ENCODE results near the gene SLC25A18. TPM values are rescaled to one million over a fixed set of nuclear protein-coding genes. Genes with fewer than 3 reads are reported as not detected.
"Not testable (repeated sequence)": the region's sequence is repeated elsewhere in the genome, so short reads cannot be mapped to it uniquely, and the experiment has no call there.

The SLC25A18 gene
- total RNA-seq, 3 donors from 2014 or later, result 6.6 to 18.7 (median 14.7) TPM

- peak overlapping the region; percentile 79 to 83 for H3K27ac ChIP-seq
- DNase-seq (ENCODE audit: low spot score in 2 of 2), result peak in 1 of 2 donors; percentile 53
- intact Hi-C loops (cut with DNase I; ENCODE audit: low total_unique reads), result no loop called here
Measured at GRCh38 chr22:17633217-17633997, 70.1 kb downstream of the SLC25A18 start.

DNA sequence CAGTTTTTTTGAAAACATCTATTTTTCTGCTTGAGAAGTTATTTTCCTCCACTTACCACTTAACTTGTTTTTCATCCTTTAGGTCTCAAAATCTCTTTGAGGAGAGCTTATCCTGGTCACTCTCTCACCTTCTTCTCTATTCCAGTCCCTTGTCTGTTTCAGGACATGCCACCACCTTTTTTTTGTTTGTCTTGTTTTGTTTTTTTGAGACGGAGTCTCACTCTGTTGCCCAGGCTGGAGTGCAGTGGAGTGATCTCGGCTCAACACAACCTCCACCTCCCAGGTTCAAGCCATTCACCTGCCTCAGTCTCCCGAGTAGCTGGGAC lies 70.7 kb downstream of the SLC25A18 start:
- no peak for TF ChIP-seq POLR2A (IDR thresholded peaks at IDR 0.05)
- no peak for TF ChIP-seq CTCF (IDR thresholded peaks at IDR 0.05)
- no peak for TF ChIP-seq POLR2AphosphoS5 (IDR thresholded peaks at IDR 0.05)
- no peak for DNase-seq (ENCODE audit: low spot score in 2 of 2)
- intact Hi-C loops (cut with DNase I; ENCODE audit: low total_unique reads), result no loop called here
- H3K27me3 ChIP-seq, result no peaks in the 10 kb centered on the region
- no peaks in the 10 kb centered on the region for H3K9me3 ChIP-seq
- H3K4me3 ChIP-seq, result no peak overlapping the region
- H3K36me3 ChIP-seq, result no peaks in the 10 kb centered on the region
- H3K27ac ChIP-seq, result peak overlapping the region; percentile 79 to 83
- peaks cover 0 to 6% of the 10 kb centered on the region in 2 donors for H3K4me1 ChIP-seq

More at GRCh38 chr22:17633217-17633997, 70.1 kb downstream of the SLC25A18 start:
- Histone ChIP-seq H3K9me3 (no peaks in the 10 kb centered on the region), H3K36me3 (no peaks in the 10 kb centered on the region), H3K4me1 (peaks cover 0 to 6% of the 10 kb centered on the region in 2 donors), H3K27me3 (no peaks in the 10 kb centered on the region), H3K4me3 (no peak overlapping the region)
- no peak for TF ChIP-seq CTCF (IDR thresholded peaks at IDR 0.05)
- TF ChIP-seq POLR2AphosphoS5 (IDR thresholded peaks at IDR 0.05), result no peak
- no peak for TF ChIP-seq POLR2A (IDR thresholded peaks at IDR 0.05)

- Histone ChIP-seq H3K4me1 (peaks cover 0 to 6% of the 10 kb centered on the region in 2 donors), H3K27ac (peak overlapping the region in 1 of 2 donors; percentile 79), H3K27me3 (no peaks in the 10 kb centered on the region), H3K4me3 (no peak overlapping the region), H3K9me3 (no peaks in the 10 kb centered on the region), H3K36me3 (no peaks in the 10 kb centered on the region)
- intact Hi-C loops (cut with DNase I; ENCODE audit: low total_unique reads), result no loop called here
- no peak for DNase-seq (ENCODE audit: low spot score in 2 of 2)
- TF ChIP-seq POLR2A (IDR thresholded peaks at IDR 0.05) (no peak), POLR2AphosphoS5 (IDR thresholded peaks at IDR 0.05) (no peak), CTCF (IDR thresholded peaks at IDR 0.05) (no peak)
Measured at GRCh38 chr22:17634696-17635095, 71.4 kb downstream of the SLC25A18 start.

DNA sequence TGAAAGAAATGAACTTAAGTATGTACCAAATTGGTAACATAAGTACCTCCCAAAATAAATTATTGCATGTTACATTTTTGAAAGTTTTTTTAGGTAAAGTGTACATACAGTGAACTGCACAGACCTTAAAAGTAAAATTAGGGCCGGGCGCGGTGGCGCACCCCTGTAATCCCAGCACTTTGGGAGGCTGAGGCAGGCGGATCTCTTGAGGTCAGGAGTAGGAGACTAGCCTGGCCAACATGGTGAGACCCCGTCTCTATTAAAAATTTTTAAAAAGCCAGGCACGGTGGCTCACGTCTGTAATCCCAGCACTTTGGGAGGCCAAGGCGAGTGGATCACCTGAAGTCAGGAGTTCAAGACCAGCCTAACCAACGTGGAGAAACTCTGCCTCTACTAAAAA lies 73.6 kb downstream of the SLC25A18 start:
- intact Hi-C loops (cut with DNase I; ENCODE audit: low total_unique reads); H3K4me1 ChIP-seq; H3K27me3 ChIP-seq; H3K4me3 ChIP-seq; H3K36me3 ChIP-seq; H3K27ac ChIP-seq; H3K9me3 ChIP-seq; DNase-seq (ENCODE audit: low spot score in 2 of 2): not testable (repeated sequence)

- Histone ChIP-seq H3K36me3 (no peaks in the 10 kb centered on the region), H3K27me3 (no peaks in the 10 kb centered on the region), H3K9me3 (no peaks in the 10 kb centered on the region), H3K4me1 (no peaks in the 10 kb centered on the region), H3K27ac (peak overlapping the region; percentile 100), H3K4me3 (peak overlapping the region; percentile 75 to 92 (median 89))
- intact Hi-C loops (cut with DNase I; ENCODE audit: low total_unique reads), result no loop called here
- no peak for DNase-seq (ENCODE audit: low spot score in 2 of 2)
- no peak for TF ChIP-seq CTCF (IDR thresholded peaks at IDR 0.05)
- no peak for TF ChIP-seq POLR2A (IDR thresholded peaks at IDR 0.05)
- TF ChIP-seq POLR2AphosphoS5 (IDR thresholded peaks at IDR 0.05), result no peak
Measured at GRCh38 chr22:17637490-17638181, 74.3 kb downstream of the SLC25A18 start.
